ENCODE measurements around the gene EIF3A. TPM values are rescaled to one million over a fixed set of nuclear protein-coding genes. Genes with fewer than 3 reads are reported as not detected.

The EIF3A gene
- total RNA-seq, 1 donor from 2014 or later, result 134 TPM

DNA sequence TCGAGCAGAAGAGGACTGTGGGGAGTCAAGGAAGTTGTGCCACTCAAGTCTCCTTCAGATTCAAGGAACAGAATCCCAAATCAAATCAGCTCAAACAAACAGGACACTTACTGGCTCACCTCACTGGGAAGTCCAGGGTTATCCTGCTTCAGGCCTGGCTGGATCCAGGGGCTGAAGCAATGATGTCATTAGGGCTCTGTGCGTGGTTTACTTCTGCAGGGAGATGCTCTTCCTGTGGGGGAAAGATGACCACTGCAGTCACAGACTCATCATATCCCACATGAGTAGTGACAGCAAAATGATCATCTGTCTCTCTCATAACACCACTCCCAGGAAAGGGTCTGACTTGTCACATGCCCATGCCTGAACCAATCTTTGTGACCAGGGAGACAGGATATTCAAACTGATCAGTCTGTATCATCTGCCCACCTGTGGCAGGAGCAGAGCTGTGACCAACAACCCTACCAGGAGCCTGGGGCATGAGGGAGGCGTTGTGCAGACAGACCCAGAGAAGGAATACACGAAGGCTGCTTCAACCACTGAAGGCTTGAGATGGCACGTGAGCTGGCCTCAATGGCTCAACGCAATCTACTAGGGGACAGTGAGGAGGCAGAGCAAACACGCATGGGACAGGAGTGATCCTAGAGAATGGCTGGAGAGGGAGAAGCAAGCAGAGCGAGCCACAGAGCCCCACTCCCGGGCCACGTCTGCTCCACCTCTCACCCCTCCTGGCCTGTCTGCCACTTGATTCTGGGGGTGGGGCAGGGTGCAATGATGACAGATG is 78.7 kb downstream of the EIF3A start:
- peaks cover 22% of the 10 kb centered on the region for H3K4me1 Mint-ChIP-seq (ENCODE audit: low read depth)
- H3K4me3 Mint-ChIP-seq (ENCODE audit: unreplicated experiment), result no peak overlapping the region
- DNase-seq (ENCODE audit: low spot score), result no peak
- peaks cover 2% of the 10 kb centered on the region for H3K27me3 Mint-ChIP-seq (ENCODE audit: low read depth)
- H3K9me3 Mint-ChIP-seq (ENCODE audit: low read depth), result peaks cover 3% of the 10 kb centered on the region
- no peaks in the 10 kb centered on the region for H3K36me3 Mint-ChIP-seq (ENCODE audit: low read depth)
- H3K27ac Mint-ChIP-seq (ENCODE audit: unreplicated experiment), result no peak overlapping the region
- TF ChIP-seq, protein P1, sequence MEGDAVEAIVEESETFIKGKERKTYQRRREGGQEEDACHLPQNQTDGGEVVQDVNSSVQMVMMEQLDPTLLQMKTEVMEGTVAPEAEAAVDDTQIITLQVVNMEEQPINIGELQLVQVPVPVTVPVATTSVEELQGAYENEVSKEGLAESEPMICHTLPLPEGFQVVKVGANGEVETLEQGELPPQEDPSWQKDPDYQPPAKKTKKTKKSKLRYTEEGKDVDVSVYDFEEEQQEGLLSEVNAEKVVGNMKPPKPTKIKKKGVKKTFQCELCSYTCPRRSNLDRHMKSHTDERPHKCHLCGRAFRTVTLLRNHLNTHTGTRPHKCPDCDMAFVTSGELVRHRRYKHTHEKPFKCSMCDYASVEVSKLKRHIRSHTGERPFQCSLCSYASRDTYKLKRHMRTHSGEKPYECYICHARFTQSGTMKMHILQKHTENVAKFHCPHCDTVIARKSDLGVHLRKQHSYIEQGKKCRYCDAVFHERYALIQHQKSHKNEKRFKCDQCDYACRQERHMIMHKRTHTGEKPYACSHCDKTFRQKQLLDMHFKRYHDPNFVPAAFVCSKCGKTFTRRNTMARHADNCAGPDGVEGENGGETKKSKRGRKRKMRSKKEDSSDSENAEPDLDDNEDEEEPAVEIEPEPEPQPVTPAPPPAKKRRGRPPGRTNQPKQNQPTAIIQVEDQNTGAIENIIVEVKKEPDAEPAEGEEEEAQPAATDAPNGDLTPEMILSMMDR (IDR thresholded peaks at IDR 0.05), result no peak

DNA sequence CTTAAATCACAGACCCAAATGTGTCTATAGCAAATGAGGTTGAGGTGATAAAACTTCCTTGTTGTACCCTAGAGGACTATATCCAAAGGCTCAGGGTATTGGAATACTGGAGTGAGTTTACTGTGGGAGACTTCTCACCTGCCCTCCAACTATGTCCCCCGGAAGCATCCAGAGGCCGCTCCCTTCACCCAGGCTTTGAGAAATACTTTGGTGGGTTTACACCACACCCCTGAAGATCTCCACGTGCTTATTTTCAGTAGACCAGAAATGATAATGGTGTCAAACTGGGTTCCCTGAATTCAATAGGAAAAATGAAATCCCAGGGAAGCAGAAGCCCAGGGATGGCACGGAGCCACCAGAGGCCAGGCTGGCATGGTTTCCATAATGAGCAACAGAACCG is 82.4 kb downstream of the EIF3A start:
- no peak for DNase-seq (ENCODE audit: low spot score)
- Mint-ChIP-seq H3K27me3 (ENCODE audit: low read depth) (peaks cover 8% of the 10 kb centered on the region), H3K36me3 (ENCODE audit: low read depth) (no peaks in the 10 kb centered on the region), H3K9me3 (ENCODE audit: low read depth) (peaks cover 3% of the 10 kb centered on the region), H3K4me3 (ENCODE audit: unreplicated experiment) (no peak overlapping the region), H3K4me1 (ENCODE audit: low read depth) (no peaks in the 10 kb centered on the region), H3K27ac (ENCODE audit: unreplicated experiment) (no peak overlapping the region)
- TF ChIP-seq, protein P1 (IDR thresholded peaks at IDR 0.05), result no peak

DNA sequence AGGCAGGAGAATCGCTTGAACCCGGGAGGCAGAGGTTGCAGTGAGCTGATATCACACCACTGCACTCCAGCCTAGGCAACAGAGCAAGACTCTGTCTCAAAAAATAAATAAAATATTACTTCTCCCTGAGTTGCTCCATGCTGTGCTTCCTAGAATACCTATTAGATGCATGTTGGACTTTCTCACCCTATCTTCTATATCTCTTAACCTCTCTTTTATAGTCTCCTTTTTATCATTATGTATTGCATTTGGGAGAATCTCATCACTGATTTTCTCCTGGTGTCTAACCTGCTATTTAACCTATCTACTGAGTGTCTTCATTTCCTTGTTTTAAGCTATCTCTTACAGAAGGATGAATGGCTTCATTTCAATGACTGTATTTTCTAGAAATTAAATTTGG is 83.2 kb downstream of the EIF3A start:
- Mint-ChIP-seq H3K27ac (ENCODE audit: unreplicated experiment) (no peak overlapping the region), H3K4me1 (ENCODE audit: low read depth) (no peaks in the 10 kb centered on the region), H3K4me3 (ENCODE audit: unreplicated experiment) (no peak overlapping the region), H3K9me3 (ENCODE audit: low read depth) (peaks cover 3% of the 10 kb centered on the region), H3K27me3 (ENCODE audit: low read depth) (peaks cover 14% of the 10 kb centered on the region), H3K36me3 (ENCODE audit: low read depth) (peaks cover 2% of the 10 kb centered on the region)
- TF ChIP-seq, protein P1 (IDR thresholded peaks at IDR 0.05), result no peak
- DNase-seq (ENCODE audit: low spot score), result no peak

DNA sequence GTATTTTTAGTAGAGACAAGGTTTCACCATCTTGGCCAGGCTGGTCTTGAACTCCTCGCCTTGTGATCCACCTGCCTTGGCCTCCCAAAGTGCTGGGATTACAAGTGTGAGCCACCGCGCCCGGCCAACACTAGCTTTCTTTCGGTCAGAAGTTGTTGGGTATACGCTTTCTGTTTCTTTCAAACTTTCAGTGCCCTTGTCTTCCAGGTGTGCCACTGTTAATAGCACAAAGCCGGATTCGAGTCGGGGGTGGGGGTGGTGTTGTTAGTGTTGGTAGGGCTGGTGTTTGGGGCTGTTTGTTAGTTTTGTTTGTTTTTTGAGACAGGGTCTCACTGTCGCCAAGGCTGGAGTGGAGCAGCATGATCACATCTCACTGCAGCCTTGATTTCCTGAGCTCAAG is 84.9 kb downstream of the EIF3A start:
- Mint-ChIP-seq H3K27me3 (ENCODE audit: low read depth) (peaks cover 23% of the 10 kb centered on the region), H3K4me1 (ENCODE audit: low read depth) (no peaks in the 10 kb centered on the region), H3K27ac (ENCODE audit: unreplicated experiment) (no peak overlapping the region), H3K4me3 (ENCODE audit: unreplicated experiment) (no peak overlapping the region), H3K9me3 (ENCODE audit: low read depth) (peaks cover 3% of the 10 kb centered on the region), H3K36me3 (ENCODE audit: low read depth) (peaks cover 2% of the 10 kb centered on the region)
- TF ChIP-seq, protein P1 (IDR thresholded peaks at IDR 0.05), result no peak
- DNase-seq (ENCODE audit: low spot score), result no peak

DNA sequence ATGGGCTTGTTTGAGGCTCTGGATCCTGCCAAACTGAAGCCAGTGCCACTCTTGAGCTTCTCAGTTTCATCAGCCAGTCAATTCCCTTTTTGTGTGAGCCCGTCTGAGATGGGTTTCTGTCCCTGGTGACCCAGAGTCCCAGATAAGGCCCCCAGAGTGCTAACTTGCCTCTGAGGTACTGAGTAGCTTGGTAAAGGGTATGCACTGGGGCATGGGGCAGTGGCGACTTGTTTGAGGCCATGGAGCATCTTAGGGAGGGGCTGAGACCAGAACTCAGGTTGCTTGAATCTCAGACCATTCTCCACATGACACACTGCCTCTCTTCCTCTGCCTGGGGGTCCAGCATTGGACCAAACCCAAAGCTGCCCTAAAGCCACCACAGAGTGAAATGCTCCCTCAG is 86.3 kb downstream of the EIF3A start:
- H3K9me3 Mint-ChIP-seq (ENCODE audit: low read depth), result peaks cover 6% of the 10 kb centered on the region
- peaks cover 4% of the 10 kb centered on the region for H3K36me3 Mint-ChIP-seq (ENCODE audit: low read depth)
- H3K4me1 Mint-ChIP-seq (ENCODE audit: low read depth), result no peaks in the 10 kb centered on the region
- H3K27me3 Mint-ChIP-seq (ENCODE audit: low read depth), result peaks cover 25% of the 10 kb centered on the region
- TF ChIP-seq, protein P1 (IDR thresholded peaks at IDR 0.05), result no peak
- no peak for DNase-seq (ENCODE audit: low spot score)
- H3K4me3 Mint-ChIP-seq (ENCODE audit: unreplicated experiment), result no peak overlapping the region
- H3K27ac Mint-ChIP-seq (ENCODE audit: unreplicated experiment), result no peak overlapping the region

Data from chondrocyte (in vitro differentiated cells).